ENCODE results near the gene COX7B2. TPM values are rescaled to one million over a fixed set of nuclear protein-coding genes. Genes with fewer than 3 reads are reported as not detected.

The COX7B2 gene
- total and polyA plus RNA-seq, 2 of the 4 experiments (the other 2 are of a cell fraction): not detected

DNA sequence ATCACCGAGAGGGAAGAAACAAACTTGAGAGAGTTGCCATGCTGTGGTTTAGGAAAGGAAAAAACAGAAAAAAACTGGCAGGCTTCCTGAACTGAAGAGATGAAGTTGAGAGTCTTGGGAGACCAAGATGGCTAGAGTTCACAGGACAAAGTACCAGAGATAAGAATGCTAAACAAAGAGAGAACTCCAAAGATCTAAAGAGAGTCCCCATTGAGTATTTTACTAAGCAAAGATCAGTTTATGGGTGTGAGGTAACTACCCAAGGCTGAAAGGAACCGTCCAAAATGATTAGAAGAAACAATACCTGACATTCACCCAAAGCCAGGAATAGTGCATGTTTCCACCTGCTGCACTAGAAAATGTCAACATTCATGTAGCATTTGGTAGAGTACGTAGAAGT, 21.8 kb upstream of the COX7B2 start:
- Histone ChIP-seq H3K4me3 (ENCODE audit: insufficient read depth, low read depth, low read length) (no peak overlapping the region), H3K4ac (ENCODE audit: low read depth, low read length) (no peak overlapping the region), H3K9me3 (ENCODE audit: control insufficient read depth, insufficient read depth, low read length) (no peaks in the 10 kb centered on the region), H3K9me1 (ENCODE audit: insufficient read depth, low read length) (no peaks in the 10 kb centered on the region), H2BK5ac (ENCODE audit: low read depth, low read length, poor library complexity, severe bottlenecking) (no peak overlapping the region), H3K18ac (ENCODE audit: low read depth, low read length) (no peak overlapping the region), H3K4me1 (ENCODE audit: control insufficient read depth, insufficient read depth, low read length) (peaks cover 1% of the 10 kb centered on the region; the same call in 1 of the 2 replicates), H3K14ac (replicated peaks; ENCODE audit: low read depth, low read length) (no peak overlapping the region), H3K27ac (ENCODE audit: insufficient read depth, low read length) (no peak overlapping the region), H3K56ac (ENCODE audit: extremely low read depth, insufficient read depth, low read length) (no peak overlapping the region), H2BK20ac (ENCODE audit: low read depth, low read length) (no peak overlapping the region), H4K8ac (ENCODE audit: low read depth in 2 of 2, low read length in 2 of 2) (no peak overlapping the region), H4K5ac (ENCODE audit: low read depth, low read length) (no peak overlapping the region), H3K4me2 (ENCODE audit: low read depth, low read length) (no peak overlapping the region), H2AK5ac (ENCODE audit: low read depth, low read length) (no peak overlapping the region), H4K20me1 (ENCODE audit: insufficient read depth, low read length) (no peaks in the 10 kb centered on the region), H3K79me1 (ENCODE audit: low read depth in 1 of 2, low read length in 2 of 2) (no peaks in the 10 kb centered on the region), H4K91ac (ENCODE audit: insufficient read depth, low read depth, low read length) (no peak overlapping the region), H2BK15ac (ENCODE audit: low read depth, low read length) (no peak overlapping the region), H3K36me3 (ENCODE audit: control insufficient read depth, insufficient read depth, low read length) (no peaks in the 10 kb centered on the region), H2BK120ac (ENCODE audit: low read depth, low read length) (no peak overlapping the region), H2AK9ac (replicated peaks; ENCODE audit: low read depth, low read length, poor library complexity) (no peak overlapping the region), H3K9ac (ENCODE audit: low read depth, low read length) (no peak overlapping the region), H2AFZ (replicated peaks; ENCODE audit: low read length, poor library complexity) (no peak overlapping the region), H3K23ac (ENCODE audit: low read depth, low read length) (no peak overlapping the region), H3K27me3 (ENCODE audit: control insufficient read depth, insufficient read depth, low read length) (no peaks in the 10 kb centered on the region)
- dilution Hi-C loops (cut with HindIII; ENCODE audit: low sequenced_read_pairs, unreplicated experiment) (no loop called here), intact Hi-C loops (cut with micrococcal nuclease) (loop anchor here (5.0 kb wide), 2 partner anchors 89 to 631 kb away; no protein-coding TSS in a partner anchor), in situ Hi-C loops (cut with MboI; ENCODE audit: low sequenced_read_pairs) (loop anchor here (5.0 to 25.0 kb wide), 3 partner anchors 191 to 631 kb away; no protein-coding TSS in a partner anchor)
- DNase-seq (no peak), ATAC-seq (ENCODE audit: low read depth) (no peak)
- CTCF ChIA-PET: no interaction called here
- WGBS, 2 experiments (ENCODE audit: extremely low coverage in 2 of 2, insufficient read length in 1 of 2): no CpG with 5 or more reads among the region's 3 CpGs
- BruUV-seq (replicated peaks): no TSS peak
- TF ChIP-seq, protein P1, sequence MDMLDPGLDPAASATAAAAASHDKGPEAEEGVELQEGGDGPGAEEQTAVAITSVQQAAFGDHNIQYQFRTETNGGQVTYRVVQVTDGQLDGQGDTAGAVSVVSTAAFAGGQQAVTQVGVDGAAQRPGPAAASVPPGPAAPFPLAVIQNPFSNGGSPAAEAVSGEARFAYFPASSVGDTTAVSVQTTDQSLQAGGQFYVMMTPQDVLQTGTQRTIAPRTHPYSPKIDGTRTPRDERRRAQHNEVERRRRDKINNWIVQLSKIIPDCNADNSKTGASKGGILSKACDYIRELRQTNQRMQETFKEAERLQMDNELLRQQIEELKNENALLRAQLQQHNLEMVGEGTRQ (IDR thresholded peaks at IDR 0.05; ENCODE audit: low read depth, low read length): no peak
- TF ChIP-seq MXI1 (IDR thresholded peaks at IDR 0.05; ENCODE audit: borderline replicate concordance, low read depth, low read length): no peak
- no peak for TF ChIP-seq CEBPB (IDR thresholded peaks at IDR 0.05; ENCODE audit: low read depth, low read length)
- TF ChIP-seq NFE2L2 (IDR thresholded peaks at IDR 0.05; ENCODE audit: low read depth, low read length): no peak
- no peak for TF ChIP-seq SMC3 (IDR thresholded peaks at IDR 0.05; ENCODE audit: low read depth, low read length)
- no peak for TF ChIP-seq CHD1 (IDR thresholded peaks at IDR 0.05; ENCODE audit: low read depth, low read length)
- TF ChIP-seq MAZ (IDR thresholded peaks at IDR 0.05; ENCODE audit: borderline replicate concordance, low read depth, low read length): no peak
- no peak for TF ChIP-seq RAD21 (IDR thresholded peaks at IDR 0.05; ENCODE audit: low read length)
- TF ChIP-seq MAFK (IDR thresholded peaks at IDR 0.05; ENCODE audit: low read depth, low read length): no peak
- TF ChIP-seq, protein P2, sequence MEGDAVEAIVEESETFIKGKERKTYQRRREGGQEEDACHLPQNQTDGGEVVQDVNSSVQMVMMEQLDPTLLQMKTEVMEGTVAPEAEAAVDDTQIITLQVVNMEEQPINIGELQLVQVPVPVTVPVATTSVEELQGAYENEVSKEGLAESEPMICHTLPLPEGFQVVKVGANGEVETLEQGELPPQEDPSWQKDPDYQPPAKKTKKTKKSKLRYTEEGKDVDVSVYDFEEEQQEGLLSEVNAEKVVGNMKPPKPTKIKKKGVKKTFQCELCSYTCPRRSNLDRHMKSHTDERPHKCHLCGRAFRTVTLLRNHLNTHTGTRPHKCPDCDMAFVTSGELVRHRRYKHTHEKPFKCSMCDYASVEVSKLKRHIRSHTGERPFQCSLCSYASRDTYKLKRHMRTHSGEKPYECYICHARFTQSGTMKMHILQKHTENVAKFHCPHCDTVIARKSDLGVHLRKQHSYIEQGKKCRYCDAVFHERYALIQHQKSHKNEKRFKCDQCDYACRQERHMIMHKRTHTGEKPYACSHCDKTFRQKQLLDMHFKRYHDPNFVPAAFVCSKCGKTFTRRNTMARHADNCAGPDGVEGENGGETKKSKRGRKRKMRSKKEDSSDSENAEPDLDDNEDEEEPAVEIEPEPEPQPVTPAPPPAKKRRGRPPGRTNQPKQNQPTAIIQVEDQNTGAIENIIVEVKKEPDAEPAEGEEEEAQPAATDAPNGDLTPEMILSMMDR (conservative IDR thresholded peaks at IDR 0.05; ENCODE audit: low read depth, low read length): no peak
- POLR2A ChIA-PET (ENCODE audit: unreplicated experiment): no interaction called here

Data from IMR-90 (cell line).